ENCODE measurements around the gene RASA3. TPM values are rescaled to one million over a fixed set of nuclear protein-coding genes. Genes with fewer than 3 reads are reported as not detected.

The RASA3 gene
- total RNA-seq, 1 experiment from 2014 or later: 0.26 TPM

GRCh38 chr13:113955235-113955634 lies 177.2 kb downstream of the RASA3 start:
- CTCF ChIA-PET: no interaction called here
- H3K4me3 Mint-ChIP-seq (ENCODE audit: low read depth, unreplicated experiment): no peak overlapping the region
- no peaks in the 10 kb centered on the region for H3K27me3 Mint-ChIP-seq (ENCODE audit: unreplicated experiment)
- no TSS peak for BruUV-seq (replicated peaks)
- H3K4me1 Mint-ChIP-seq (ENCODE audit: low read depth, unreplicated experiment): no peaks in the 10 kb centered on the region
- DNase-seq: no peak
- H3K36me3 Mint-ChIP-seq (ENCODE audit: insufficient read depth, unreplicated experiment): peaks cover 5% of the 10 kb centered on the region
- peaks cover 5% of the 10 kb centered on the region for H3K9me3 Mint-ChIP-seq (ENCODE audit: low read depth, unreplicated experiment)
- TF ChIP-seq, protein P1, sequence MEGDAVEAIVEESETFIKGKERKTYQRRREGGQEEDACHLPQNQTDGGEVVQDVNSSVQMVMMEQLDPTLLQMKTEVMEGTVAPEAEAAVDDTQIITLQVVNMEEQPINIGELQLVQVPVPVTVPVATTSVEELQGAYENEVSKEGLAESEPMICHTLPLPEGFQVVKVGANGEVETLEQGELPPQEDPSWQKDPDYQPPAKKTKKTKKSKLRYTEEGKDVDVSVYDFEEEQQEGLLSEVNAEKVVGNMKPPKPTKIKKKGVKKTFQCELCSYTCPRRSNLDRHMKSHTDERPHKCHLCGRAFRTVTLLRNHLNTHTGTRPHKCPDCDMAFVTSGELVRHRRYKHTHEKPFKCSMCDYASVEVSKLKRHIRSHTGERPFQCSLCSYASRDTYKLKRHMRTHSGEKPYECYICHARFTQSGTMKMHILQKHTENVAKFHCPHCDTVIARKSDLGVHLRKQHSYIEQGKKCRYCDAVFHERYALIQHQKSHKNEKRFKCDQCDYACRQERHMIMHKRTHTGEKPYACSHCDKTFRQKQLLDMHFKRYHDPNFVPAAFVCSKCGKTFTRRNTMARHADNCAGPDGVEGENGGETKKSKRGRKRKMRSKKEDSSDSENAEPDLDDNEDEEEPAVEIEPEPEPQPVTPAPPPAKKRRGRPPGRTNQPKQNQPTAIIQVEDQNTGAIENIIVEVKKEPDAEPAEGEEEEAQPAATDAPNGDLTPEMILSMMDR (IDR thresholded peaks at IDR 0.05; ENCODE audit: unreplicated experiment): no peak
- no peak overlapping the region for H3K27ac Mint-ChIP-seq (ENCODE audit: unreplicated experiment)
- intact Hi-C loops (cut with micrococcal nuclease; ENCODE audit: unreplicated experiment): no loop called here

DNA sequence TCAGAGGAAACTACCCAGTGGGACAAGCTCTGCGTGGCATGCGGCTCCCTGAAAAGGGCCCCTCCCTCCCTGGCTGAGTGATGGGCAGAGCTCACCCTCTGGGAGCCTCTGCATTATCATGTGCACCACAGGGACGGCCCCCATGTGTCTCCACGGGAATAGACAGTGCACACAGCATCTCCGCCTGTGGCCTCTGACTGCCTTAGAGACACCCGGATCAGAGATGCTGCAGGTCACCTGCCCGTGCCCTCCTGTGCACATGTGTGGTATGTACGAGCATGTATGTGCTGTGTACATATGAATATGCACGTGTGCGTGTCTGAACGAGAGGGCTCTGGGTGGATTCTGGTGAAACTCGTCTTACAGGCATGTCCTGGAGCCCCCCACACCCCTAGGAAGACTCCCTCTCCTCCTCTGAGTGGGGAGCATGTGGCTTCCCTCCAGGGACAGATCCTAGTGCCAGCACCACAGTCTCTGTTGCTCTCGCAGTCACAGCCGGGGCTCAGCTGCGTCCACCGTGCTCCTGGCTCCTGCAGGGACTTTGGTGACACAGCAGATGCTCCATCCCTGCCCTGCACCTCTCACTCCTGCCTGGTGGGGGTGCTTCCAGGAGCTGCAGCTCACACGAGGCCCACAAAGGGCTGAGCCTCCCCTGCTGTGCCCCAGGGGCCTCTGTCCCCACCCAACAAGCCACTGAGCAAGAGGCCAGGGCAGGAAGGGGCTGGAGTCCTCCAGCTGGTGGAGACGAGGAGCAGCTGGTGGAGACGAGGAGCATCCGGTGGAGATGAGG lies 178.2 kb downstream of the RASA3 start:
- TF ChIP-seq, protein P1 (IDR thresholded peaks at IDR 0.05; ENCODE audit: unreplicated experiment): no peak
- Mint-ChIP-seq H3K4me1 (ENCODE audit: low read depth, unreplicated experiment) (no peaks in the 10 kb centered on the region), H3K36me3 (ENCODE audit: insufficient read depth, unreplicated experiment) (peaks cover 5% of the 10 kb centered on the region), H3K27ac (ENCODE audit: unreplicated experiment) (no peak overlapping the region), H3K4me3 (ENCODE audit: low read depth, unreplicated experiment) (no peak overlapping the region), H3K27me3 (ENCODE audit: unreplicated experiment) (no peaks in the 10 kb centered on the region), H3K9me3 (ENCODE audit: low read depth, unreplicated experiment) (peaks cover 5% of the 10 kb centered on the region)
- no peak for DNase-seq
- intact Hi-C loops (cut with micrococcal nuclease; ENCODE audit: unreplicated experiment): loop anchor here (5.0 kb wide), 1 partner anchor 273 kb away; no protein-coding TSS in a partner anchor
- CTCF ChIA-PET: no interaction called here
- BruUV-seq (replicated peaks): no TSS peak

- CTCF ChIA-PET: no interaction called here
- intact Hi-C loops (cut with micrococcal nuclease; ENCODE audit: unreplicated experiment): loop anchor here (5.0 kb wide), 1 partner anchor 274 kb away; no protein-coding TSS in a partner anchor
- Mint-ChIP-seq H3K27me3 (ENCODE audit: unreplicated experiment) (no peaks in the 10 kb centered on the region), H3K36me3 (ENCODE audit: insufficient read depth, unreplicated experiment) (peaks cover 5% of the 10 kb centered on the region), H3K9me3 (ENCODE audit: low read depth, unreplicated experiment) (peaks cover 5% of the 10 kb centered on the region), H3K4me3 (ENCODE audit: low read depth, unreplicated experiment) (no peak overlapping the region), H3K27ac (ENCODE audit: unreplicated experiment) (no peak overlapping the region), H3K4me1 (ENCODE audit: low read depth, unreplicated experiment) (no peaks in the 10 kb centered on the region)
- no TSS peak for BruUV-seq (replicated peaks)
- no peak for DNase-seq
- TF ChIP-seq, protein P1 (IDR thresholded peaks at IDR 0.05; ENCODE audit: unreplicated experiment): no peak
Observed at GRCh38 chr13:113953561-113953960, 178.9 kb downstream of the RASA3 start.

- DNase-seq: no peak
- Mint-ChIP-seq H3K4me1 (ENCODE audit: low read depth, unreplicated experiment) (no peaks in the 10 kb centered on the region), H3K27ac (ENCODE audit: unreplicated experiment) (no peak overlapping the region), H3K27me3 (ENCODE audit: unreplicated experiment) (no peaks in the 10 kb centered on the region), H3K36me3 (ENCODE audit: insufficient read depth, unreplicated experiment) (peaks cover 5% of the 10 kb centered on the region), H3K4me3 (ENCODE audit: low read depth, unreplicated experiment) (no peak overlapping the region), H3K9me3 (ENCODE audit: low read depth, unreplicated experiment) (peaks cover 5% of the 10 kb centered on the region)
- BruUV-seq (replicated peaks): no TSS peak
- TF ChIP-seq, protein P1 (IDR thresholded peaks at IDR 0.05; ENCODE audit: unreplicated experiment): no peak
- intact Hi-C loops (cut with micrococcal nuclease; ENCODE audit: unreplicated experiment): loop anchor here (5.0 kb wide), 1 partner anchor 274 kb away; no protein-coding TSS in a partner anchor
- CTCF ChIA-PET: no interaction called here
Observed at GRCh38 chr13:113952983-113953520, 179.4 kb downstream of the RASA3 start.
